HG03135 (cell line): Measurements from ENCODE around the gene ISOC2.

Experiments used
- ATAC-seq: cut with Tn5 transposase; IDR thresholded peaks from one replicate; pipeline ENCODE4 v1.9.1; 2021; ENCODE audit warnings: mild to moderate bottlenecking, moderate library complexity; ENCODE audit not compliant: unreplicated experiment

Gene ISOC2

GRCh38 chr19:55490478-55491432, 29.3 kb upstream of the ISOC2 start:
- ATAC-seq = no peak

- no peak for ATAC-seq
Measured at GRCh38 chr19:55489711-55490477, 28.5 kb upstream of the ISOC2 start.

- no peak for ATAC-seq
Measured at GRCh38 chr19:55488986-55489710, 27.7 kb upstream of the ISOC2 start.

GRCh38 chr19:55487924-55488687, 26.7 kb upstream of the ISOC2 start, which contains the start of gene SSC5D:
Gene SSC5D, plus strand, starts transcription at chr19:55488436. Its CDS starts 154 bp downstream, at chr19:55488590.
- ATAC-seq = no peak

- ATAC-seq = no peak
Measured at GRCh38 chr19:55486971-55487923, 25.8 kb upstream of the ISOC2 start.

- ATAC-seq = no peak
Measured at GRCh38 chr19:55486043-55486970, 24.9 kb upstream of the ISOC2 start.

- ATAC-seq = no peak
Measured at GRCh38 chr19:55485439-55486011, 24.1 kb upstream of the ISOC2 start.

GRCh38 chr19:55484593-55485438, 23.4 kb upstream of the ISOC2 start, which contains the start of gene NAT14:
Gene NAT14, plus strand, starts transcription at chr19:55485188. Its CDS starts 521 bp downstream, at chr19:55485709.
- ATAC-seq = no peak

- ATAC-seq = no peak
Measured at GRCh38 chr19:55483706-55484592, 22.5 kb upstream of the ISOC2 start.

- no peak for ATAC-seq
Measured at GRCh38 chr19:55482967-55483705, 21.7 kb upstream of the ISOC2 start.

GRCh38 chr19:55482156-55482961, 20.9 kb upstream of the ISOC2 start:
- ATAC-seq = no peak

GRCh38 chr19:55481794-55482155, 20.3 kb upstream of the ISOC2 start:
- ATAC-seq = no peak

- no peak for ATAC-seq
Measured at GRCh38 chr19:55481148-55481793, 19.8 kb upstream of the ISOC2 start.
